GM12891 (cell line): Measurements from ENCODE around the gene DDAH2.

Experiments used
- POLR2A ChIP-seq: IDR thresholded peaks from 2 replicates; pipeline ENCODE4 v1.6.1; 2011; ENCODE audit warnings: low read depth, low read length, control low read depth
- POLR2AphosphoS5 ChIP-seq: IDR thresholded peaks from 2 replicates; pipeline ENCODE4 v1.6.1; 2011; ENCODE audit warnings: low read depth, low read length, control low read depth

GRCh38 chr6:31715022-31715958 lies 13.8 kb downstream of the DDAH2 start, which contains the start of gene LY6G6D:
- TF ChIP-seq POLR2AphosphoS5 (no peak), POLR2A (no peak)
